ENCODE measurements around the gene PRF1.

DNA sequence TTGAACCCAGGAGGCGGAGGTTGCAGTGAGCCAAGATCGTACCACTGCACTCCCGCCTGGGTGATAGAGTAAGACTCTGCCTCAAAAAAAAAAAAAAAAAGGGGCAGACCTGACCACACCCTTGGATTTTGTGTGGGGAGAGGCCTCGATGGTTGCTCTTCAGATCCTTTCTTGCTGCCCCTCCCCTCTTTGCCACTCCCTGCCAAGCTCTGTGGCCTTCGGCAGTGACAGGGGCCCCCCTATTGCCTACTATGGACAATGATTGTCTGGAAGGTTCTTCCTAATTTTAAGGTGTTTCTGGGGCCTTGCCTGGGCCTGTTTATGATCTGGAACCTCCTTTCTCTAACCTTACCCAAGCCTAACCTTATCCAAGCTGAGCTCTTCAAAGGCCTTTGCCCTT is 795 bp downstream of the PRF1 start:
- TF ChIP-seq CTCF (optimal IDR thresholded peaks at IDR 0.05 in 1 of 3, IDR thresholded peaks at IDR 0.05 in 1 of 3, conservative IDR thresholded peaks at IDR 0.05 in 1 of 3; ENCODE audit: extremely low read depth in 1 of 3, insufficient read depth in 2 of 3, low read length in 3 of 3): no peak
- no peak for TF ChIP-seq EZH2 (IDR thresholded peaks at IDR 0.05; ENCODE audit: low read length)

All from keratinocyte (primary cell).